ENCODE measurements around the gene TLCD2. TPM values are rescaled to one million over a fixed set of nuclear protein-coding genes. Genes with fewer than 3 reads are reported as not detected.
A peak's percentile ranks its signal among the peaks of the same experiment; 100 is the strongest.

The TLCD2 gene
- total and polyA plus RNA-seq, 9 of the 15 experiments (the other 6 are each of a cell fraction or from before 2014, with no cell fraction given): 0.10 to 0.89 (median 0.58) TPM

DNA sequence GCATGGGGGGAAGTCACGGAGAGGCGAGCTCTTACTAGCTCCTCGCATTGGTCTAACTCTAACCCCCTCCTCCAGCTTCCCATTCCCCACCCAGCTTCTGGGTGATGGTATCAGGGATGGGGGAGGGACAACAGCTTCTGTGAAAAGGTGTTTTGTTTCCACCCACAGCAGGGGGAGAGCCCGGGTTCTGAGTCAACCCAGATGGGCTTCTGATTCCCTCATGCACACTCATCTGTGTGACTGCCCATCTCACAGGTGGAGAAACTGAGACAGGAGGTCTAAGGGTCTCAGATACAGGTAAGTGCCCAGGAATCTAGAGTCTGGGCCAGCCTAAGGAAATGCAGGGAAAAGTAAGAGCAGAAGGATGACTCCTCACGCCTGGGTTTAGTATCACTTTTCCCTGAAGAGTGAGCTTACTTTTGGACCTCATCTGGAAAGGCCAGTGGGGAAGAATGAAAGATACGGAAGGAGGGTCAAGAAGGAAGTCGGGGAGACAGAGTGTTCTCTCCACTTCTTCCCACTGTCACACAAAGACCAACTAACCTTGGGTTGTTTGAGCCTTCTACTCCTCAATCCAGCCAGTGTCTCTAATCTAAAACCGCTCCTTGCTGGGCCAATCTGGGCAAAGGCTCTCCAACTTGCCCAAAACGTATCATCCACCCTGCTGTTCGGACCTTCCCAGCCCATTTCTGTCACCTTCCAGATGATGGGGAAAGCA is 3.1 kb upstream of the TLCD2 start (continued):
- TF ChIP-seq CXXC5 (CRISPR knock-in tag; IDR thresholded peaks at IDR 0.05): no peak
- TF ChIP-seq TCF3 (CRISPR knock-in tag; IDR thresholded peaks at IDR 0.05): no peak
- TF ChIP-seq, protein P1, sequence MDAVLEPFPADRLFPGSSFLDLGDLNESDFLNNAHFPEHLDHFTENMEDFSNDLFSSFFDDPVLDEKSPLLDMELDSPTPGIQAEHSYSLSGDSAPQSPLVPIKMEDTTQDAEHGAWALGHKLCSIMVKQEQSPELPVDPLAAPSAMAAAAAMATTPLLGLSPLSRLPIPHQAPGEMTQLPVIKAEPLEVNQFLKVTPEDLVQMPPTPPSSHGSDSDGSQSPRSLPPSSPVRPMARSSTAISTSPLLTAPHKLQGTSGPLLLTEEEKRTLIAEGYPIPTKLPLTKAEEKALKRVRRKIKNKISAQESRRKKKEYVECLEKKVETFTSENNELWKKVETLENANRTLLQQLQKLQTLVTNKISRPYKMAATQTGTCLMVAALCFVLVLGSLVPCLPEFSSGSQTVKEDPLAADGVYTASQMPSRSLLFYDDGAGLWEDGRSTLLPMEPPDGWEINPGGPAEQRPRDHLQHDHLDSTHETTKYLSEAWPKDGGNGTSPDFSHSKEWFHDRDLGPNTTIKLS (IDR thresholded peaks at IDR 0.05; ENCODE audit: borderline replicate concordance, low read depth): no peak
- TF ChIP-seq, protein P2, sequence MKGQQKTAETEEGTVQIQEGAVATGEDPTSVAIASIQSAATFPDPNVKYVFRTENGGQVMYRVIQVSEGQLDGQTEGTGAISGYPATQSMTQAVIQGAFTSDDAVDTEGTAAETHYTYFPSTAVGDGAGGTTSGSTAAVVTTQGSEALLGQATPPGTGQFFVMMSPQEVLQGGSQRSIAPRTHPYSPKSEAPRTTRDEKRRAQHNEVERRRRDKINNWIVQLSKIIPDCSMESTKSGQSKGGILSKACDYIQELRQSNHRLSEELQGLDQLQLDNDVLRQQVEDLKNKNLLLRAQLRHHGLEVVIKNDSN (CRISPR knock-in tag; IDR thresholded peaks at IDR 0.05): no peak
- TF ChIP-seq, protein P3, sequence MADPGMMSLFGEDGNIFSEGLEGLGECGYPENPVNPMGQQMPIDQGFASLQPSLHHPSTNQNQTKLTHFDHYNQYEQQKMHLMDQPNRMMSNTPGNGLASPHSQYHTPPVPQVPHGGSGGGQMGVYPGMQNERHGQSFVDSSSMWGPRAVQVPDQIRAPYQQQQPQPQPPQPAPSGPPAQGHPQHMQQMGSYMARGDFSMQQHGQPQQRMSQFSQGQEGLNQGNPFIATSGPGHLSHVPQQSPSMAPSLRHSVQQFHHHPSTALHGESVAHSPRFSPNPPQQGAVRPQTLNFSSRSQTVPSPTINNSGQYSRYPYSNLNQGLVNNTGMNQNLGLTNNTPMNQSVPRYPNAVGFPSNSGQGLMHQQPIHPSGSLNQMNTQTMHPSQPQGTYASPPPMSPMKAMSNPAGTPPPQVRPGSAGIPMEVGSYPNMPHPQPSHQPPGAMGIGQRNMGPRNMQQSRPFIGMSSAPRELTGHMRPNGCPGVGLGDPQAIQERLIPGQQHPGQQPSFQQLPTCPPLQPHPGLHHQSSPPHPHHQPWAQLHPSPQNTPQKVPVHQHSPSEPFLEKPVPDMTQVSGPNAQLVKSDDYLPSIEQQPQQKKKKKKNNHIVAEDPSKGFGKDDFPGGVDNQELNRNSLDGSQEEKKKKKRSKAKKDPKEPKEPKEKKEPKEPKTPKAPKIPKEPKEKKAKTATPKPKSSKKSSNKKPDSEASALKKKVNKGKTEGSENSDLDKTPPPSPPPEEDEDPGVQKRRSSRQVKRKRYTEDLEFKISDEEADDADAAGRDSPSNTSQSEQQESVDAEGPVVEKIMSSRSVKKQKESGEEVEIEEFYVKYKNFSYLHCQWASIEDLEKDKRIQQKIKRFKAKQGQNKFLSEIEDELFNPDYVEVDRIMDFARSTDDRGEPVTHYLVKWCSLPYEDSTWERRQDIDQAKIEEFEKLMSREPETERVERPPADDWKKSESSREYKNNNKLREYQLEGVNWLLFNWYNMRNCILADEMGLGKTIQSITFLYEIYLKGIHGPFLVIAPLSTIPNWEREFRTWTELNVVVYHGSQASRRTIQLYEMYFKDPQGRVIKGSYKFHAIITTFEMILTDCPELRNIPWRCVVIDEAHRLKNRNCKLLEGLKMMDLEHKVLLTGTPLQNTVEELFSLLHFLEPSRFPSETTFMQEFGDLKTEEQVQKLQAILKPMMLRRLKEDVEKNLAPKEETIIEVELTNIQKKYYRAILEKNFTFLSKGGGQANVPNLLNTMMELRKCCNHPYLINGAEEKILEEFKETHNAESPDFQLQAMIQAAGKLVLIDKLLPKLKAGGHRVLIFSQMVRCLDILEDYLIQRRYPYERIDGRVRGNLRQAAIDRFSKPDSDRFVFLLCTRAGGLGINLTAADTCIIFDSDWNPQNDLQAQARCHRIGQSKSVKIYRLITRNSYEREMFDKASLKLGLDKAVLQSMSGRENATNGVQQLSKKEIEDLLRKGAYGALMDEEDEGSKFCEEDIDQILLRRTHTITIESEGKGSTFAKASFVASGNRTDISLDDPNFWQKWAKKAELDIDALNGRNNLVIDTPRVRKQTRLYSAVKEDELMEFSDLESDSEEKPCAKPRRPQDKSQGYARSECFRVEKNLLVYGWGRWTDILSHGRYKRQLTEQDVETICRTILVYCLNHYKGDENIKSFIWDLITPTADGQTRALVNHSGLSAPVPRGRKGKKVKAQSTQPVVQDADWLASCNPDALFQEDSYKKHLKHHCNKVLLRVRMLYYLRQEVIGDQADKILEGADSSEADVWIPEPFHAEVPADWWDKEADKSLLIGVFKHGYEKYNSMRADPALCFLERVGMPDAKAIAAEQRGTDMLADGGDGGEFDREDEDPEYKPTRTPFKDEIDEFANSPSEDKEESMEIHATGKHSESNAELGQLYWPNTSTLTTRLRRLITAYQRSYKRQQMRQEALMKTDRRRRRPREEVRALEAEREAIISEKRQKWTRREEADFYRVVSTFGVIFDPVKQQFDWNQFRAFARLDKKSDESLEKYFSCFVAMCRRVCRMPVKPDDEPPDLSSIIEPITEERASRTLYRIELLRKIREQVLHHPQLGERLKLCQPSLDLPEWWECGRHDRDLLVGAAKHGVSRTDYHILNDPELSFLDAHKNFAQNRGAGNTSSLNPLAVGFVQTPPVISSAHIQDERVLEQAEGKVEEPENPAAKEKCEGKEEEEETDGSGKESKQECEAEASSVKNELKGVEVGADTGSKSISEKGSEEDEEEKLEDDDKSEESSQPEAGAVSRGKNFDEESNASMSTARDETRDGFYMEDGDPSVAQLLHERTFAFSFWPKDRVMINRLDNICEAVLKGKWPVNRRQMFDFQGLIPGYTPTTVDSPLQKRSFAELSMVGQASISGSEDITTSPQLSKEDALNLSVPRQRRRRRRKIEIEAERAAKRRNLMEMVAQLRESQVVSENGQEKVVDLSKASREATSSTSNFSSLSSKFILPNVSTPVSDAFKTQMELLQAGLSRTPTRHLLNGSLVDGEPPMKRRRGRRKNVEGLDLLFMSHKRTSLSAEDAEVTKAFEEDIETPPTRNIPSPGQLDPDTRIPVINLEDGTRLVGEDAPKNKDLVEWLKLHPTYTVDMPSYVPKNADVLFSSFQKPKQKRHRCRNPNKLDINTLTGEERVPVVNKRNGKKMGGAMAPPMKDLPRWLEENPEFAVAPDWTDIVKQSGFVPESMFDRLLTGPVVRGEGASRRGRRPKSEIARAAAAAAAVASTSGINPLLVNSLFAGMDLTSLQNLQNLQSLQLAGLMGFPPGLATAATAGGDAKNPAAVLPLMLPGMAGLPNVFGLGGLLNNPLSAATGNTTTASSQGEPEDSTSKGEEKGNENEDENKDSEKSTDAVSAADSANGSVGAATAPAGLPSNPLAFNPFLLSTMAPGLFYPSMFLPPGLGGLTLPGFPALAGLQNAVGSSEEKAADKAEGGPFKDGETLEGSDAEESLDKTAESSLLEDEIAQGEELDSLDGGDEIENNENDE (IDR thresholded peaks at IDR 0.05; ENCODE audit: low read depth, low read length): no peak
- TF ChIP-seq CBX1 (IDR thresholded peaks at IDR 0.05; ENCODE audit: low read depth): peak; percentile 67; the same call in 1 of the 2 replicates
- TF ChIP-seq, protein P4, sequence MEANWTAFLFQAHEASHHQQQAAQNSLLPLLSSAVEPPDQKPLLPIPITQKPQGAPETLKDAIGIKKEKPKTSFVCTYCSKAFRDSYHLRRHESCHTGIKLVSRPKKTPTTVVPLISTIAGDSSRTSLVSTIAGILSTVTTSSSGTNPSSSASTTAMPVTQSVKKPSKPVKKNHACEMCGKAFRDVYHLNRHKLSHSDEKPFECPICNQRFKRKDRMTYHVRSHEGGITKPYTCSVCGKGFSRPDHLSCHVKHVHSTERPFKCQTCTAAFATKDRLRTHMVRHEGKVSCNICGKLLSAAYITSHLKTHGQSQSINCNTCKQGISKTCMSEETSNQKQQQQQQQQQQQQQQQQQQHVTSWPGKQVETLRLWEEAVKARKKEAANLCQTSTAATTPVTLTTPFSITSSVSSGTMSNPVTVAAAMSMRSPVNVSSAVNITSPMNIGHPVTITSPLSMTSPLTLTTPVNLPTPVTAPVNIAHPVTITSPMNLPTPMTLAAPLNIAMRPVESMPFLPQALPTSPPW (CRISPR knock-in tag; IDR thresholded peaks at IDR 0.05): peak; percentile 70
- TF ChIP-seq ZFX (CRISPR knock-in tag; IDR thresholded peaks at IDR 0.05): 0 out of 2 replicates have a peak, but pooled peaks have one; percentile 6
- TF ChIP-seq, protein P5, sequence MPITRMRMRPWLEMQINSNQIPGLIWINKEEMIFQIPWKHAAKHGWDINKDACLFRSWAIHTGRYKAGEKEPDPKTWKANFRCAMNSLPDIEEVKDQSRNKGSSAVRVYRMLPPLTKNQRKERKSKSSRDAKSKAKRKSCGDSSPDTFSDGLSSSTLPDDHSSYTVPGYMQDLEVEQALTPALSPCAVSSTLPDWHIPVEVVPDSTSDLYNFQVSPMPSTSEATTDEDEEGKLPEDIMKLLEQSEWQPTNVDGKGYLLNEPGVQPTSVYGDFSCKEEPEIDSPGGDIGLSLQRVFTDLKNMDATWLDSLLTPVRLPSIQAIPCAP (CRISPR knock-in tag; IDR thresholded peaks at IDR 0.05; ENCODE audit: borderline replicate concordance): no peak
- no peak for TF ChIP-seq RBM14 (IDR thresholded peaks at IDR 0.05; ENCODE audit: borderline replicate concordance, insufficient read depth, low read depth, low read length)
